ACHN (cell line): Measurements from ENCODE around the gene CFAP53.
A peak's percentile ranks its signal among the peaks of the same experiment; 100 is the strongest.
"Not testable (repeated sequence)": the region's sequence is repeated elsewhere in the genome, so short reads cannot be mapped to it uniquely, and the experiment has no call there.

ENCODE experiments used
- DNase-seq: peaks from one replicate; pipeline ENCODE4 v3.0.0-alpha.2; 2015
- in situ Hi-C: cut with HindIII; loops from 2 replicates; pipeline ENCODE4 v1.10.0; 2017; ENCODE audit warnings: low sequenced_read_pairs, low pct_ligation_motif_present, low pct_unique_long_range_greater_than_20kb

CFAP53 gene

DNA sequence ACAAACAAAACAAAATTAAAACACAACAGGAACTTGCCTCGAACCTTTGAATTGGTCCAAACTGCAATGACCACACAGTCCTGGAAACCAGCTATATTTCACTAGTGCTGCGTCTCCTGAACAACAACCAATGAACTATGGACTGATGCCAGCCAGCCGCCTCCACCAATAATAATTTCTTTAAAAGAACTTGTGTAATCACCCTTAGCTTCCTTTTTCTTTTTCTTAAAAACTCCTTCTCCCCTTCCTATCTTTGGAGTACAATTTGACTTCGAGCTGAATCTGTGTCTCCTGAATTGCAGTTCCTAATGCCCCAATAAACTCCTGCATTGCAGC, 22.8 kb upstream of the CFAP53 start:
- in situ Hi-C loops = no loop called here
- no peak for DNase-seq

DNA sequence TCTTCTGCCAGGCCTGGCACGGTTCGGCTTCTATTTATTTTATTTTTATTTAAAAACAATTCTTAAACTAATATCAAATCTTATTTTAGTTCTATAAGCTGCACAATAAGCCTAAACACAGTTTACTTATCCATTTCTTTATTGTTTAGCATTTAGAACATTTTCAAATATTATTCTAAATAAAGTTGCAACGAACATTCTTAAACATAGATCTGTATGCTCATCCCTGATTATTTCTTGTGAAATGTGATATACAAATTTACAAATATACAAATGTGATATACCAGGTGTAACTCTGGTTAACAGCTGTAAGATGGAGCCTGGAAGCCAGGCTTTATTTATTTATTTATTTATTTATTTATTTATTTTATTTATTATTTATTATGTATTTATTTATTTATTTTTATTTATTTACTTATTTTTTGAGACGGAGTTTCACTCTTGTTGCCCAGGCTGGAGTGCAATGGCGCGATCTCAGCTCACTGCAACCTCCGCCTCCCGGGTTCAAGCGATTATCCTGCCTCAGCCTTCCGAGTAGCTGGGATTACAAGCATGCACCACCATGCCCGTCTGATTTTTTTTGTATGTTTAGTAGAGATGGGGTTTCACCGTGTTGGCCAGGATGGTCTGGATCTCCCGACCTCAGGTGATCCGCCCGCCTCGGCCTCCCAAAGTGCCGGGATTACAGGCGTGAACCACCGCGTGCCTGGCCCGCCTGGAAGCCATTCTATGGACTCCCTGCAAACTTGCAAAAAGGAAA, 22.2 kb upstream of the CFAP53 start:
- in situ Hi-C loops, DNase-seq: not testable (repeated sequence)

DNA sequence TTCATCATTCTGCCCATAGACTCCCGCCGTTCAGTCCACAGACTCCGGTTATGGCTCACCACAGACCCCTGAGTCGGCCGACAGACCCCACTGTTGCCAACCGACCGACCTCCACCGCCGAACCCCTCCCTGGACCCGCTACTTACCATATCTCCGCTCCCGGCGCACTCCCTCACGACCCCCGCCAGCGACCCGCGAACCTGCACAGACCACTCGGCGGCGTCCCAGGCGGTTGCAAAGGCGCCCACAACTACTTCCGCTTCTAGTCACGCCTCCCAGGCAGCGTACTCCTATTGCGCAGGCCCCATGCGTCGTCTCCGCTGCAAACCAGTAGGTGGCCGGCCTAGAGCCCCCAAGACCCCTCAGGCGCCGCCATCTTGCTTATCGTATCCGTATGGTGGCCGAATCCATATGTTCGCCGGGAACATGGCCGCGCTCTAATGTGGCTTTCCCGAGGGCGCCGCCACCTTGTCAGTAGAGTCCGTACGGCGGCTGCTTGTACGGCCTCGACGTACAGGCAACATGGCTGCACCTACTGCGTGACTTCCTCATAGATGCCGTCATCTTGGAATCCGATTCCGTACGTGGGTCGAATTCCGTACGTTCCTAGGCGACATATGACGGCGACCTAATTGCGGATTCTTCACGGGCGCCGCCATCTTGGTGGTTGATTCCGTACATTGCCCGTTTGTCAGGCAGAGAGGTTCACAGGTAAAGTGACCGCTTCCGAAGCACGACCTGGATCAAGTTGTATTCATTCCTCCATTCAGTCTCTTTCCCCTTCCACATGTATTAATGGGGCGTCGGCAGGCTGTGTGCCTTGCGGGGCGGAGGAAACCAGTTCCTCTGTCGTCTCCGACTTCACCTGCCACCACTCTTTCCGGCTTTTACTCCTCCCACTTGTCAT, 21.4 kb upstream of the CFAP53 start, which contains the start of gene CXXC1:
Gene CXXC1, minus strand, starts transcription at position 252 of the 907 bp plus-strand sequence. Its CDS starts 103 bp downstream, at position 149.
- in situ Hi-C loops = no loop called here
- DNase-seq = peak; percentile 95

DNA sequence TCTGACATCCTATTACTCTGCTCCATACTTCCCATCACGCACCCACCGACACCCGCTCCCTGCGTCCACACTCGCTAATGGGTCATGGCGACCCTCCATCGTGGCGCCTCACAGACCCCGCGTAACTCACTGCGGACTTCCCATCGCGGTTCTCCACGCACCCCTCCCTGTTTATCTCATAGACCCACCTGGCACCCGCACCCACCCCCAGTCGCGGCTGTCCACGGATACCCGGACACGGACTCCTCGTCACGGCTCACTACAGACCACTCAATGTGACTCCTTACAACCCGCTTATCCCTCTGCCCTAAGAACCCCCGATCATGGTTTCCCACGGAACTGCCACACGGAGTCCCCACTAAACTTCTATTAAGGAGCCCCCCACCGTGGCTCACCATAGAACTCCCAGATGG, 20.7 kb upstream of the CFAP53 start:
- in situ Hi-C loops = no loop called here
- no peak for DNase-seq

DNA sequence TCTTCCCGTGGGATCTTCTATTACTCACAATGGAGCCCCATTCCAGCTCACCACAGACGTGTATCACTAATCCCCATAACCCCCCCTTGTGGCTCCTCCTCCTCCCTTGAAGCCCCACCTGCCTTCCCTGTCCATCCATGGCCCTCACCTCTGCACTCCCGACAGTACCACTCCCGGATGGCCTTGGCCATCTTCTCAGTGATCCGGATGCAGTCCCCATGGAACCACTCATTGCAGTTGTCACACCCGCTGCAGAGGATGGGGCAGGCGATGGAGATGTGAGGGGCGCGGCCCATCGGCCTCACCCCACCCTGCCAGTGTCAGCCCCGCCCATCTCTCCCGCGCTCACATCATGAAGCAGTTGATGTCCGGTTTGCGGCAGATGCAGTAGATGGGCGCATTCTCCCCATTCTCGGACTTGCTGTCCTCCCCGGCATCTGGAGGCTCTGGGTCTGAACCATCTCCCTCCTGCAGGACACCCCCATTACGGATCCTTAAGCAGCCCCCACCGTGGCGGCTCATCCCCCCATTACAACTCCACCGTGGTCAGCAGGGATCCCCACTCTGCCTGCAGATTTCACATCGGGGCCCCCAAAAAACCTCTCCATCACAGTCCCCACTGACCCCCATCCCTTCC, 20.2 kb upstream of the CFAP53 start:
- in situ Hi-C loops = no loop called here
- DNase-seq = no peak

DNA sequence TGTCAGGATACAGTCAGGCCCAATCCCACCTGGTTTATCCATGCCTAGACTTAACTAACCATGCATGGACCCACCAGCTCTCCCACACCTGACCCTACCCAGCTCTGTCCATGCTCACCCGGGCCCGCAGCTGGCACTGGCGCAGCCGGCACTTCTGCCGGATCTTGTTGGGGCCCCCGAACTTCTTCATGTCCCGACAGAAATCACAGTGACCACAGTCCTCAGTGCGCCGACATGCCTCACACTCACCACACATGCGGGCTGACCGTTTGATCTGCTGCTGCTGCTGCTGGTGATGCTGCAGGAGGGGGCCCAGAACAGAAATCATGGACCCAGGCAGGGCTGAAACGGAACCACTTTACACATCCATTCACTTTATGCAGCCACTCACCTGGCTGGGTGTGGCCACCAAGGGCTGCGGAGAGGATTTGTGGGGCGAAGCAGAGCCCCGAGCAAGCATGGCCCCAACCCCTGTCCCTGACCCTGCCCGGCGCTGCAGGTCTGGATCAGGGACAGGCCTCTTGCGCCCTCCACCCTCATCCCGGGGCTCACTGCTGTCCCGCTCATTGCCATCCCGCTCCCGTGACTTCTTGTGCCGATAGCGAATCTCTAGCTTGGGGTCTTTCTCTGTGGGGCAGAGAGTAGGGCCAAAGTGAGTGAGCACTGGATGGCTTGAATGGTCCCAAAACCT, 19.5 kb upstream of the CFAP53 start:
- DNase-seq = no peak
- in situ Hi-C loops = no loop called here

DNA sequence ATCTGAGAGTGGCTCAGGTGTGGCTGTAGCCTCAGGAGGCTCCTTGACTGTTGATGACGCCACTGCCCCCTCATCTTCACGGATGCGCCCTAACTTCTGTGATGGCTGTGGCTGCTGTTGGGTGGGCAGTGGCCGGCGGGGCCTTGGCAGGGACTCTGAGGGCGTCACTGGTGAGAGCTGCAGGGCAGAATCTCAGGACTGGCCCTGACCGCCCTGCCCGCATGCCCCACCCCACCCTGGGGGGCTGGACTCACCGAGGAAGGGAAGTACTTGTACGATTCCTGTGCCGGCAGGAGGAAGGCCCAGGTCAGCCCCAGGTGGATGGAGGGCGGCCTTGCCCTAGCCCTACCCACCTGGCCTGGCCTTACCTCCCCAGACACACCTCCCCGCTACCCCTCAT, 18.8 kb upstream of the CFAP53 start:
- in situ Hi-C loops = no loop called here
- DNase-seq = no peak

DNA sequence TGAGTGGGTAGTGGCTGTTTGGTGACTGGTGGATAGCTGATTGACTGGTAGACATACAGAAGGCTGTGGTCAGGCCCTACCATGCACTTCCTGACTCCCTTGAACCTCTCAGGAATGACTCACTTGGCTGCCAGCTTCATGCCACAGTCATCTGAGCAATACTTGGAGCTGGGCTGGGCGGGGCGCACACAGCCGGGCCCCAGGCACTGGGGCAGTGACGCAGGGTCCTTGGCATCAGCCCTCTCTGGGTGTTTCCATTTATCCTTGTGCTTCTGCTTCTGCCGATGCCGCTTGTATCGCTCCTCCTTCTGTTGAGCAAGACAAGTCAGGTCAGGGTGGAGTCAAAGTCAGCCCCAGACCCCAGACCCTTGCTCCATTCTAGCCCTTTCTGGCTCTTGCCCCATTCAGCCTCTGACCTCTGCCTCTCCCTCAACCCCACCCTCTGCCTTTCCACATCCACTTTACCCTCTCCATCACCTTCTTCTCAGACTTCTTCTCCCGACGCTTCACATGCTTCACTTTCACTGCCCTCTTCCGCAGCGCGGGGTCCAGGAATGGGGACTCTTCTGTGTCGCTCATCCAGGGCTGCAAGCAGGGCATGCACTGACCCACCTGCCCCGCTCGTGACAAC, 18.1 kb upstream of the CFAP53 start:
- in situ Hi-C loops = no loop called here
- peak; percentile 83 for DNase-seq

DNA sequence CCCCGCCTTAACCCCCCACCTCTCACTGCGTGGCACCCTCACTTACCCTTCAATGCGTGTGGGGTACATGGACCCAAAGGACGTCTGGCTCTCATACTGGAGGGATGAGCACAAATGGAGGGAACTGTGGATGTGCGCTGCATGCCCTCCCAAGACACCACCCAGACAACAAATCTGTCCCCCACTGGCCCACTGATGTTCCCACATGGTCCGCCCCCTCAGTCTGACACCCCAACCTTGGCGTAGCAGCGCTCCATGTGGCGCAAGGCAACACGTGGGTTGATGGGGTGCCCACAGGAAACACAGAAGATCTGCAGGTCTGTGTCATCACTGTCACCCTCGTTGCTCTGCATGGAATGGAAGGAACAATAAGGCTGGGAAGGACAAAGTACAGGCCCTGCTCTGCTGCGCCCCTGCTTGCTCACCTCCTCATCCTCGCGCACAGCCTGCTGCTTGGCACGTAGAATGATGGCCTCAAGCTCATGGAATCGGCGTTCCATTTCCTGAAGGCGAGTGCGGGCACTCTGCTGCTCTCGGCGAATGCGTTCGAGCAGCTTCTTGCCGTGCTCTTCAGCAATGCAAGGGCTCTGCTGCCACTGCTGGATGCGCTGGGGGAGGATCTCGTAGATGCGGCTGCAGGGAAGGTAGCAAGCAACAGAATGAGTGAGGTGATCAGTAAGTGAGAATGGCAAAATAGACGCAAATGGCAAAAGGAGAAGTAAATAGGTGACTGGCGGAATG, 17.3 kb upstream of the CFAP53 start:
- in situ Hi-C loops = no loop called here
- DNase-seq = no peak

DNA sequence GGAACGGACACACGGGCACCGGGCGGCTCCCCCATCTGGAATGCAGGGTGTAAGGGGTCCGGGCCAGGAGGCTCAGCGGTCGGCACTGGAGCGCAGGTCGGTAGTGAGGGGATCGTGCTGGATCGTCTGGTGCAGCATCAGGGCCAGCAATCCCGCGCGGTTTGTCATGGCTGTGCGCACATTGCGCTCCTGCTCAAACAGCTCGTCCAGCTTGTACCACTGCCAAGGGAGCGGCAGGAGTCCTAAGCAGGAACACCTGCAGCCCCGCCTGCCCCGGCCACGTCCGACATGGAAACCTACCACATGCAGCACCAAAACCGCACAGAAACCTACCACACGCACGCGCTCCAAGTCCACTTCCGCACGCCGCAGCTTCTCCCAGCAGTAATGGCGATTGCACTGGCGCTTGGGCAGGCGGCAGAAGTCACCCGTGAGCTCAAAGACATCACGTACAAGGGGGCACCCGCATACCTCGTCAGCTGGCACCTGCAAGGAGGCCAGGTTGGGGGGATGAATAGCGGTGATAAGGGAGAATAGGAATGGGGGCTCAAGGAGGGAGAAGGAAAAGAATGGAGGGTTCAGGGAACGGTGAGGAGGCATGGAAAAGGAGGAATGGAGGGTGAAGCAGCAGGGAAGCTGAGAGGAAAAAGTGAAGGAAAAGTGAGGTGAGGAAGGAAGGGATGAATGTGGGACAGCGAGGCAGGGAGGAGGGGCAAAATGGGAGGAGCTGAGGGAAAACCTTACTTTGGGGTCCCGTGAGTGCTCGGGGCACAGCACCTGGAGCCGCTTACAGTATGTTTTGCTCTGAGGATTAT, 16.4 kb upstream of the CFAP53 start:
- no peak for DNase-seq
- in situ Hi-C loops = no loop called here

DNA sequence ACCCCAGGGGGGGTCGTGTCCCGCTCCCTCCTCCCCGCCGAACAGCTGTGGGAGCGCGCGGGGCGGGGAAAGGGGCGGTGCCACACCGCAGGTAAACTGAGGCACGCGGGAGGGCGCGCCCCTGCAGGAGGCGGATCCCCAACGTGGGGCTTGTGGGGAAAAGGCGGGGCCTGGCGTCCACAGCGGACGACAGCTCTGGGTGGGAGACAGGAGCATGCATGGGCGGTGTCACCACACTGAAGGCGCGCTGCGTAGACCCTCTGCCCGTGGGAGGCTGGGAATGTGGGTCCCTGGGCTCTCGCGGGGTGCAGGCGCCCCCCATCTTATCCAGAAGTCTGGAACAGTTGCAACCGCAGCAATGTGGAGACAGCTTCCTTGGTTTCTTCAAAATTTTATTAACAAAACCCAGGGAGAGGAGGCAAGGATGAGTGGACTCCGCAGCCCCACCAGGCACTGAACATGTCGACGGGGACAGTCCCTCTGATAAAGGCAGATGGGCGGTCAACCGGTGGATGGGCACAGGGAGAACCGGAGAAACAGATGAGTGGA, 15.8 kb upstream of the CFAP53 start:
- no peak for DNase-seq
- in situ Hi-C loops = no loop called here

DNA sequence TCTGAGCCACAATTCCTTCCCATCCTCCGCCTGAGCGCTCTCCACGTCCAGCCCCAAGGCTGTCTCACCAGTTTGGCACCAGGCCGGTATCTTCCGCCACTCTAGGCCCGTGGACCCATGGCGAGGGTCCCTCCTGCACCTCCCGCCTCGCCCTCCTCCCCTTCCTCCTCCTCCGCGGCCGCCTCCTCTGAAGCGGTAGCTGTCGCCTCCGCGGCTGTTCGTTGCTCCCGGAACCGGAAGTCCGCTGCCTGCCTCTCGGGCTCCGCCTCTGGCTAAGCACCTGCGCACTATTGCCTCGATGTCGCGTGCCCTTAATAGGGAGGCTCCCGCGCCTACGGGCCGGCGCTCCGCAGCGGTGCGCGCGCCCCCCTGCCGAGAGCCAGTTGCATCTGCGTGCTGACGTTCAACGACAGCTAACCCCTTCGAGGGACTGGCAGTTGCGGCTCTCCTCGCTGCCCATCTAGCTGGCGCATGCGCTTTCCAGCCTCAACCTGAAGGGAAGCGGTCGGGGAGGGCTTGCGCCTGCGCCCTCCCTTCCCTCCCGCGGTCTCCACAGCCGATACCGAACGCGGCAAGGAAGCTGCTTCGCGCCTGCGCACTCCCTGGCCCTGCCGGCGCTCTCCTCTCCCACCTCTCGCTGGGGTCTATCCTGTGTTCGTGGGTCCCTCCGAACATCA, 15.1 kb upstream of the CFAP53 start, which contains the start of gene MBD1:
Gene MBD1, minus strand, starts transcription at position 229 of the 677 bp plus-strand sequence. CDS start 1,531 bp downstream, outside the sequence.
- in situ Hi-C loops = no loop called here
- DNase-seq = peak; percentile 93

DNA sequence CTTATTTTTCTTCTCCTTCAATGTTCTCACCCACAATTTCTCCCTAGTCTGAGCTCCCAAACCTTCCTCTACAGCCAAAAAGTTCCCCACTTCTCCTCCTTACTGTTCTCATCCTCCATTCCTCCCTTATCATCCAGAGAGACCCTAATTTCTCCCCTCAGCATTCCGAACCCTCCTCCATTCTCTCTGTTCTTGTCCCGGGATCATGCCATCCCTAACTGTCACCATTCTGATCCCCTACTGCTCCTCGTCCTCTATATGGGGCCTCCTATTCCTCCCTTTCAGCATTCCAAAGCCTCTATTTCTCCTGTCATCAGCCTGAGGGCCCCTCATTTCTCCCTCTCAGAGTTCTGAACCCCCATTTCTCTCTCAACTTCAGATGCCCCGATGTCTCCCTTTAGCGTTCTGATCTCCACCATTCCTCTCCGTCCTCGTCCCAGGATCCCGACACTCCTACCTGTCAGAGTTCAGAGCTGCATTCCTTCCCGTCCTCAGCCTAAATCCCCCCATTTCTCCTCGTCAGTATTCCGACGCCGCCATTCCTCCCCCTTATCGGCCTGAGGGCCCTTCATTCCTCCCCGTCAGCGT, 14.5 kb upstream of the CFAP53 start:
- in situ Hi-C loops = no loop called here
- no peak for DNase-seq

DNA sequence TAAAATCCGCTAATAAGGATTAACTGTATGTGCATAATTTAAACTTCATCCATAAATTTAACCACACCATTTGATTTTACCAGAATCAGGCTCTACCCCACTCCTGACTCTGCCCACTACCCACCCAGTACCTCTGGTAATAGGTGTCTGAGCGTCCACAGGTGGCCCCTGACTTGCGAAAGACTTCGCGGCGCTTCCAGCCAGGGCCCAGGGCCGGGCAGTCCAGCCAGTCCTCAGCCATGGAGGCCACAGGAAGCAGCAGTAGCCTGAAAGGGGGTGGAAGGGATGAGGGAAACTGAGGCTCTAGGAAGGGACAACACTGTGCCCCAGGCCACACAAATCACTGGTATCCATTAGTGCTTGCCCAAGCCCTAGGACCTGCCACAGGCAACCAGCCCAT, 13.5 kb upstream of the CFAP53 start:
- no peak for DNase-seq
- in situ Hi-C loops = no loop called here

DNA sequence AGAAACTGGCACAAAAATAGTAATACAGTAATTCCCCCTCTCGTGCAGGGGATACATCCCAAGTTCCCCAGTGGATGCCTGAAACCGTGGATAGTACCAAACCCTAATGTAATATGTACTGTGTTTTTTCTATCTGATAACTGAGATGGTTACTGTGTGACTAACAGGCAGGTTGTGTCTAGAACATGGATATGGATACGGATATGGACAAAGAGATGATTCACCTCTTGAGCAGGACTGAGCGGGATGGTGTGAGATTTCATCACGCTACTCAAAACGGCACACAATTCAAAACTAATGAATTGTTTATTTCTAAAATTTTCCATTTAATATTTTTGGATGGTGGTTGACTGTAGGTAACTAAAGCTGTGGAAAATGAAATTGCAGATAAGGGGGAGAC, 11.6 kb upstream of the CFAP53 start:
- DNase-seq = no peak

DNA sequence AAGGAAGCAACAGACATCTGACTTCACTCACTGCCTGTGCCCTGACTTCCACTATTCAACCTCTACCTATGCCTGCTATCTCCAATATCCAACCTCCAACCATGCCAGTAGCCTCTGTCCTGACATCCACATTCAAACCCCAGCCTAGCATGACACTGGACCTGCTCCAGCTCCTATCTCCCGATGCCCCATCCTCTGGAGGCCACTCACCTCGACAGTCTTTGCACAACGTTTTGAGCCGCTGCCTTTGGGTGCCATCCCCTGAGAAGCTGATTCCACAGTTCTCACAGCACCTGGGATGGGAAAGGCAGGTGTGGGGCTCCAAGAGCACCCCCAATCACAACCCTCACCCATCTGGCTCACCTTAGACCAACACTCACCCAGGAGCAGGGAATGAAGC, 10.2 kb upstream of the CFAP53 start:
- in situ Hi-C loops = no loop called here

More for the DNA sequence above, 11.6 kb upstream of the CFAP53 start:
- in situ Hi-C loops = no loop called here

More for the DNA sequence above, 10.2 kb upstream of the CFAP53 start:
- no peak for DNase-seq
